Measurements from ENCODE around the gene CNOT3. TPM values are rescaled to one million over a fixed set of nuclear protein-coding genes. Genes with fewer than 3 reads are reported as not detected.

The CNOT3 gene
- total and polyA plus RNA-seq, 2 donors = 7.6 to 27.8 TPM

GRCh38 chr19:54100561-54100960 is 37.0 kb upstream of the CNOT3 start, which contains the start of gene OSCAR:
TSS of gene OSCAR (minus strand) at chr19:54100803. CDS start at chr19:54100792, 11 bp downstream.
- Histone ChIP-seq H3K4me3 (ENCODE audit: low read length in 2 of 2) (no peak within 1 kb of the TSS), H3K4me1 (ENCODE audit: control insufficient read depth in 2 of 2, insufficient read depth in 2 of 2, low read length in 2 of 2) (peaks cover 8 to 13% of the 10 kb centered on the region in 2 donors), H3K27ac (ENCODE audit: low read depth in 1 of 2, low read length in 1 of 2) (no peak within 1 kb of the TSS), H3K9me3 (ENCODE audit: control insufficient read depth in 2 of 2, insufficient read depth in 1 of 2, low read length in 1 of 2) (no peaks in the 10 kb centered on the region), H3K27me3 (ENCODE audit: control insufficient read depth in 2 of 2, insufficient read depth in 1 of 2, low read length in 1 of 2) (peaks cover 11 to 29% of the 10 kb centered on the region in 2 donors), H3K36me3 (ENCODE audit: control insufficient read depth in 2 of 2, insufficient read depth in 2 of 2, low read length in 1 of 2) (peaks cover 1 to 3% of the 10 kb centered on the region in 2 donors)
- no peak for DNase-seq (ENCODE audit: low read depth in 6 of 9, low spot score in 9 of 9)
- 56% methylated on average over 5 of the region's 5 CpGs for WGBS

GRCh38 chr19:54102421-54103169 is 35.0 kb upstream of the CNOT3 start, which contains the start of gene NDUFA3:
TSS of gene NDUFA3 (plus strand) at chr19:54102855. CDS start at chr19:54102879, 24 bp downstream.
- 4% methylated on average over 54 of the region's 54 CpGs for WGBS
- peak; percentile 94 to 100 (median 99) for DNase-seq (ENCODE audit: low read depth in 6 of 9, low spot score in 9 of 9)
- Histone ChIP-seq H3K4me1 (ENCODE audit: control insufficient read depth in 2 of 2, insufficient read depth in 2 of 2, low read length in 2 of 2) (peaks cover 5 to 10% of the 10 kb centered on the region in 2 donors), H3K27ac (ENCODE audit: low read depth in 1 of 2, low read length in 1 of 2) (peak within 1 kb of the TSS; percentile 64 to 77), H3K9me3 (ENCODE audit: control insufficient read depth in 2 of 2, insufficient read depth in 1 of 2, low read length in 1 of 2) (no peaks in the 10 kb centered on the region), H3K4me3 (ENCODE audit: low read length in 2 of 2) (peak within 1 kb of the TSS; percentile 68 to 95), H3K36me3 (ENCODE audit: control insufficient read depth in 2 of 2, insufficient read depth in 2 of 2, low read length in 1 of 2) (peaks cover 14 to 23% of the 10 kb centered on the region in 2 donors), H3K27me3 (ENCODE audit: control insufficient read depth in 2 of 2, insufficient read depth in 1 of 2, low read length in 1 of 2) (peaks cover 0 to 9% of the 10 kb centered on the region in 2 donors)

GRCh38 chr19:54104998-54105715 is 32.4 kb upstream of the CNOT3 start:
- Histone ChIP-seq H3K27ac (ENCODE audit: low read depth in 1 of 2, low read length in 1 of 2) (no peak overlapping the region), H3K4me1 (ENCODE audit: control insufficient read depth in 2 of 2, insufficient read depth in 2 of 2, low read length in 2 of 2) (peaks cover 5 to 10% of the 10 kb centered on the region in 2 donors), H3K9me3 (ENCODE audit: control insufficient read depth in 2 of 2, insufficient read depth in 1 of 2, low read length in 1 of 2) (no peaks in the 10 kb centered on the region), H3K4me3 (ENCODE audit: low read length in 2 of 2) (no peak overlapping the region), H3K27me3 (ENCODE audit: control insufficient read depth in 2 of 2, insufficient read depth in 1 of 2, low read length in 1 of 2) (peaks cover 0 to 2% of the 10 kb centered on the region in 2 donors), H3K36me3 (ENCODE audit: control insufficient read depth in 2 of 2, insufficient read depth in 2 of 2, low read length in 1 of 2) (peaks cover 36 to 47% of the 10 kb centered on the region in 2 donors)
- no peak for DNase-seq (ENCODE audit: low read depth in 6 of 9, low spot score in 9 of 9)
- WGBS = 97% methylated on average over 11 of the region's 11 CpGs

- no peaks in the 10 kb centered on the region for H3K27me3 ChIP-seq (ENCODE audit: control insufficient read depth in 2 of 2, insufficient read depth in 1 of 2, low read length in 1 of 2)
- peaks cover 42 to 54% of the 10 kb centered on the region in 2 donors for H3K36me3 ChIP-seq (ENCODE audit: control insufficient read depth in 2 of 2, insufficient read depth in 2 of 2, low read length in 1 of 2)
These were observed 31.8 kb upstream of the CNOT3 start for GRCh38 chr19:54105796-54106195.

GRCh38 chr19:54106716-54107115 is 30.8 kb upstream of the CNOT3 start:
- no peaks in the 10 kb centered on the region for H3K9me3 ChIP-seq (ENCODE audit: control insufficient read depth in 2 of 2, insufficient read depth in 1 of 2, low read length in 1 of 2)
- H3K27me3 ChIP-seq (ENCODE audit: control insufficient read depth in 2 of 2, insufficient read depth in 1 of 2, low read length in 1 of 2) = no peaks in the 10 kb centered on the region
- peaks cover 5 to 10% of the 10 kb centered on the region in 2 donors for H3K4me1 ChIP-seq (ENCODE audit: control insufficient read depth in 2 of 2, insufficient read depth in 2 of 2, low read length in 2 of 2)
- 95% methylated on average over 15 of the region's 15 CpGs for WGBS
- H3K4me3 ChIP-seq (ENCODE audit: low read length in 2 of 2) = no peak overlapping the region
- no peak for DNase-seq (ENCODE audit: low read depth in 6 of 9, low spot score in 9 of 9)
- H3K27ac ChIP-seq (ENCODE audit: low read depth in 1 of 2, low read length in 1 of 2) = no peak overlapping the region
- H3K36me3 ChIP-seq (ENCODE audit: control insufficient read depth in 2 of 2, insufficient read depth in 2 of 2, low read length in 1 of 2) = peaks cover 45 to 58% of the 10 kb centered on the region in 2 donors

More at GRCh38 chr19:54105796-54106195, 31.8 kb upstream of the CNOT3 start:
- WGBS = 94% methylated on average over 10 of the region's 10 CpGs
- no peak overlapping the region for H3K4me3 ChIP-seq (ENCODE audit: low read length in 2 of 2)
- H3K9me3 ChIP-seq (ENCODE audit: control insufficient read depth in 2 of 2, insufficient read depth in 1 of 2, low read length in 1 of 2) = no peaks in the 10 kb centered on the region
- no peak overlapping the region for H3K27ac ChIP-seq (ENCODE audit: low read depth in 1 of 2, low read length in 1 of 2)
- DNase-seq (ENCODE audit: low read depth in 6 of 9, low spot score in 9 of 9) = no peak
- peaks cover 5 to 10% of the 10 kb centered on the region in 2 donors for H3K4me1 ChIP-seq (ENCODE audit: control insufficient read depth in 2 of 2, insufficient read depth in 2 of 2, low read length in 2 of 2)

GRCh38 chr19:54107876-54108490 is 29.6 kb upstream of the CNOT3 start:
- Histone ChIP-seq H3K9me3 (ENCODE audit: control insufficient read depth in 2 of 2, insufficient read depth in 1 of 2, low read length in 1 of 2) (no peaks in the 10 kb centered on the region), H3K4me3 (ENCODE audit: low read length in 2 of 2) (no peak overlapping the region), H3K4me1 (ENCODE audit: control insufficient read depth in 2 of 2, insufficient read depth in 2 of 2, low read length in 2 of 2) (peaks cover 5 to 6% of the 10 kb centered on the region in 2 donors), H3K36me3 (ENCODE audit: control insufficient read depth in 2 of 2, insufficient read depth in 2 of 2, low read length in 1 of 2) (peaks cover 48 to 58% of the 10 kb centered on the region in 2 donors), H3K27ac (ENCODE audit: low read depth in 1 of 2, low read length in 1 of 2) (no peak overlapping the region), H3K27me3 (ENCODE audit: control insufficient read depth in 2 of 2, insufficient read depth in 1 of 2, low read length in 1 of 2) (no peaks in the 10 kb centered on the region)
- WGBS = 93% methylated on average over 21 of the region's 21 CpGs
- no peak for DNase-seq (ENCODE audit: low read depth in 6 of 9, low spot score in 9 of 9)

- Histone ChIP-seq H3K9me3 (ENCODE audit: control insufficient read depth in 2 of 2, insufficient read depth in 1 of 2, low read length in 1 of 2) (no peaks in the 10 kb centered on the region), H3K27ac (ENCODE audit: low read depth in 1 of 2, low read length in 1 of 2) (no peak overlapping the region), H3K36me3 (ENCODE audit: control insufficient read depth in 2 of 2, insufficient read depth in 2 of 2, low read length in 1 of 2) (peaks cover 48 to 58% of the 10 kb centered on the region in 2 donors), H3K4me1 (ENCODE audit: control insufficient read depth in 2 of 2, insufficient read depth in 2 of 2, low read length in 2 of 2) (peaks cover under 1 to 2% of the 10 kb centered on the region in 2 donors), H3K27me3 (ENCODE audit: control insufficient read depth in 2 of 2, insufficient read depth in 1 of 2, low read length in 1 of 2) (no peaks in the 10 kb centered on the region), H3K4me3 (ENCODE audit: low read length in 2 of 2) (no peak overlapping the region)
- DNase-seq (ENCODE audit: low read depth in 6 of 9, low spot score in 9 of 9) = no peak
- WGBS = 96% methylated on average over 7 of the region's 7 CpGs
These were observed 29.1 kb upstream of the CNOT3 start for GRCh38 chr19:54108496-54108895.

GRCh38 chr19:54109651-54110050 is 27.9 kb upstream of the CNOT3 start:
- Histone ChIP-seq H3K4me3 (ENCODE audit: low read length in 2 of 2) (no peak overlapping the region), H3K9me3 (ENCODE audit: control insufficient read depth in 2 of 2, insufficient read depth in 1 of 2, low read length in 1 of 2) (no peaks in the 10 kb centered on the region), H3K36me3 (ENCODE audit: control insufficient read depth in 2 of 2, insufficient read depth in 2 of 2, low read length in 1 of 2) (peaks cover 48 to 61% of the 10 kb centered on the region in 2 donors), H3K27me3 (ENCODE audit: control insufficient read depth in 2 of 2, insufficient read depth in 1 of 2, low read length in 1 of 2) (no peaks in the 10 kb centered on the region), H3K27ac (ENCODE audit: low read depth in 1 of 2, low read length in 1 of 2) (no peak overlapping the region), H3K4me1 (ENCODE audit: control insufficient read depth in 2 of 2, insufficient read depth in 2 of 2, low read length in 2 of 2) (peaks cover 8% of the 10 kb centered on the region in 2 donors)
- 97% methylated on average over 6 of the region's 6 CpGs for WGBS
- no peak for DNase-seq (ENCODE audit: low read depth in 6 of 9, low spot score in 9 of 9)

Measured in thymus (tissue), 11 donors.